Caco-2 (cell line): Measurements from ENCODE around the gene CACNA1D. TPM values are rescaled to one million over a fixed set of nuclear protein-coding genes. Genes with fewer than 3 reads are reported as not detected.

Experiments
- BruUV-seq: library from RNA; stranded (reverse); fragments of 400-500 nt; replicated peaks from 2 replicates; lab custom pipeline; 2021; lab: Mats Ljungman, UMichigan
- CTCF ChIA-PET: fragments of 300-600 bp; sonication (Branson Sonifier 250); formaldehyde crosslinking; loops from one replicate; lab custom pipeline; 2022; ENCODE audit warnings: antibody characterized with exemption; lab: Charles Lee
- POLR2A ChIA-PET: fragments of 300-600 bp; sonication (Branson Sonifier 250); formaldehyde crosslinking; loops from one replicate; lab custom pipeline; 2022; ENCODE audit warnings: antibody characterized with exemption; lab: Charles Lee
- DNase-seq, 2 experiments: peaks; one replicate each; pipeline versions ENCODE4 v3.0.0 to v3.0.0-alpha.2; 2020 to 2022
- H3K27me3 ChIP-seq: replicated peaks from 2 replicates; pipeline ENCODE4 v1.6.0; 2011; ENCODE audit warnings: low read length; ENCODE audit not compliant: control insufficient read depth, insufficient read depth
- H3K36me3 ChIP-seq: 2 replicates; pipeline ENCODE4 v1.5.1; 2011; ENCODE audit warnings: low read length; ENCODE audit not compliant: control insufficient read depth, insufficient read depth
- H3K4me1 ChIP-seq: fragments of 250-450 bp; sonication (Bioruptor Pico); 2 replicates; pipeline ENCODE4 v1.5.1; 2020; ENCODE audit warnings: mild to moderate bottlenecking
- H3K4me3 ChIP-seq: 2 replicates; pipeline ENCODE4 v1.5.1; 2011; ENCODE audit warnings: low read depth, mild to moderate bottlenecking, control low read depth, low read length
- H3K9me3 ChIP-seq: fragments of 250-450 bp; sonication (Bioruptor Pico); 2 replicates; pipeline ENCODE4 v1.5.1; 2020; ENCODE audit warnings: mild to moderate bottlenecking, moderate library complexity
- H3K27ac Mint-ChIP-seq: one replicate; pipeline ENCODE4 v1.8.0; 2022; ENCODE audit warnings: mixed read lengths; ENCODE audit not compliant: unreplicated experiment
- H3K27me3 Mint-ChIP-seq: one replicate; pipeline ENCODE4 v1.8.0; 2022; ENCODE audit warnings: mixed read lengths; ENCODE audit not compliant: insufficient read depth, unreplicated experiment
- H3K36me3 Mint-ChIP-seq: one replicate; pipeline ENCODE4 v1.8.0; 2022; ENCODE audit warnings: mild to moderate bottlenecking, mixed read lengths; ENCODE audit not compliant: insufficient read depth, unreplicated experiment
- H3K4me1 Mint-ChIP-seq: one replicate; pipeline ENCODE4 v1.8.0; 2022; ENCODE audit warnings: low read depth, mixed read lengths; ENCODE audit not compliant: unreplicated experiment
- H3K4me3 Mint-ChIP-seq: one replicate; pipeline ENCODE4 v1.8.0; 2022; ENCODE audit warnings: mild to moderate bottlenecking, moderate library complexity, mixed read lengths; ENCODE audit not compliant: unreplicated experiment
- H3K9me3 Mint-ChIP-seq: one replicate; pipeline ENCODE4 v1.8.0; 2022; ENCODE audit warnings: mixed read lengths; ENCODE audit not compliant: unreplicated experiment
- CTCF ChIP-seq, 2 experiments: fragments of 200-600 bp in 1 of 2; IDR thresholded peaks; 1 replicate in 1 of 2; 2 replicates in 1 of 2; pipeline versions ENCODE4 v1.5.1 to v1.8.0; 2011 to 2022; ENCODE audit warnings: antibody characterized with exemption in 1 of 2, control low read depth in 1 of 2, inconsistent platforms in 1 of 2, low read depth in 1 of 2, low read length in 1 of 2, mild to moderate bottlenecking in 1 of 2, moderate library complexity in 1 of 2; ENCODE audit not compliant: insufficient read depth in 1 of 2, severe bottlenecking in 1 of 2, unreplicated experiment in 1 of 2
- intact Hi-C: fragments of 100-400 bp; cut with micrococcal nuclease; formaldehyde crosslinking; loops from one replicate; pipeline ENCODE4 v1.10.0; 2022; ENCODE audit not compliant: unreplicated experiment
- total RNA-seq: library from RNA; stranded (reverse); gene quantifications from 2 replicates; pipeline ENCODE4 v1.2.3, GENCODE V29; 2022

Gene CACNA1D
- total RNA-seq, 1 experiment from 2014 or later = 13.3 TPM

GRCh38 chr3:53811143-53811927 lies 316.9 kb downstream of the CACNA1D start:
- Histone ChIP-seq H3K9me3 (no peaks in the 10 kb centered on the region), H3K36me3 (0 out of 2 replicates have a peak, but pooled peaks cover 1% of the 10 kb centered on the region), H3K27me3 (no peaks in the 10 kb centered on the region), H3K4me1 (peaks cover 10% of the 10 kb centered on the region), H3K4me3 (no peak overlapping the region)
- Mint-ChIP-seq H3K4me3 (no peak overlapping the region), H3K36me3 (peaks cover 23% of the 10 kb centered on the region), H3K4me1 (peaks cover 7% of the 10 kb centered on the region), H3K27me3 (no peaks in the 10 kb centered on the region), H3K9me3 (no peaks in the 10 kb centered on the region), H3K27ac (no peak overlapping the region)
- intact Hi-C loops = no loop called here
- BruUV-seq = no TSS peak
- no peak for TF ChIP-seq CTCF (IDR thresholded peaks at IDR 0.05; ENCODE audit: insufficient read depth in 1 of 2, low read depth in 1 of 2, low read length in 1 of 2, severe bottlenecking in 1 of 2, unreplicated experiment in 1 of 2)
- peak in 1 of 2 experiments; percentile 20 for DNase-seq
- ChIA-PET CTCF (no interaction called here), POLR2A (no interaction called here)

GRCh38 chr3:53812434-53812833 lies 318.0 kb downstream of the CACNA1D start:
- no peaks in the 10 kb centered on the region for H3K9me3 Mint-ChIP-seq

GRCh38 chr3:53813229-53813628 lies 318.8 kb downstream of the CACNA1D start:
- no peak for DNase-seq
- Mint-ChIP-seq H3K27me3 (no peaks in the 10 kb centered on the region), H3K4me3 (no peak overlapping the region), H3K9me3 (no peaks in the 10 kb centered on the region), H3K27ac (no peak overlapping the region), H3K36me3 (peaks cover 23% of the 10 kb centered on the region), H3K4me1 (no peaks in the 10 kb centered on the region)
- no peaks in the 10 kb centered on the region for H3K27me3 ChIP-seq
- no TSS peak for BruUV-seq
- H3K4me3 ChIP-seq = no peak overlapping the region
- H3K36me3 ChIP-seq = peaks cover 5% of the 10 kb centered on the region; the same call in 1 of the 2 replicates
- CTCF ChIA-PET = no interaction called here
- POLR2A ChIA-PET = no interaction called here
- no peaks in the 10 kb centered on the region for H3K4me1 ChIP-seq
- no peak for TF ChIP-seq CTCF (IDR thresholded peaks at IDR 0.05; ENCODE audit: insufficient read depth in 1 of 2, low read depth in 1 of 2, low read length in 1 of 2, severe bottlenecking in 1 of 2, unreplicated experiment in 1 of 2)
- intact Hi-C loops = no loop called here
- H3K9me3 ChIP-seq = no peaks in the 10 kb centered on the region

More at GRCh38 chr3:53812434-53812833, 318.0 kb downstream of the CACNA1D start:
- H3K4me3 Mint-ChIP-seq = no peak overlapping the region
- no peak for DNase-seq
- H3K36me3 Mint-ChIP-seq = peaks cover 23% of the 10 kb centered on the region
- H3K36me3 ChIP-seq = peaks cover 4% of the 10 kb centered on the region; the same call in 1 of the 2 replicates
- H3K4me1 Mint-ChIP-seq = no peaks in the 10 kb centered on the region
- no TSS peak for BruUV-seq
- no peaks in the 10 kb centered on the region for H3K27me3 ChIP-seq
- H3K4me1 ChIP-seq = no peaks in the 10 kb centered on the region
- H3K27ac Mint-ChIP-seq = no peak overlapping the region
- no peak overlapping the region for H3K4me3 ChIP-seq
- POLR2A ChIA-PET = no interaction called here
- no peaks in the 10 kb centered on the region for H3K27me3 Mint-ChIP-seq
- intact Hi-C loops = no loop called here
- no peaks in the 10 kb centered on the region for H3K9me3 ChIP-seq
- CTCF ChIA-PET = no interaction called here
- no peak for TF ChIP-seq CTCF (IDR thresholded peaks at IDR 0.05; ENCODE audit: insufficient read depth in 1 of 2, low read depth in 1 of 2, low read length in 1 of 2, severe bottlenecking in 1 of 2, unreplicated experiment in 1 of 2)
